Fibroblast of skin of back (primary cell): ENCODE measurements around the gene OCA2.

Experiments used
- DNase-seq: peaks from one replicate; pipeline ENCODE4 v3.0.0-alpha.2; 2013

OCA2 gene

GRCh38 chr15:27935328-27935727 is 163.8 kb downstream of the OCA2 start:
- DNase-seq, result no peak

- no peak for DNase-seq
These were observed 164.3 kb downstream of the OCA2 start for GRCh38 chr15:27934782-27935181.

GRCh38 chr15:27933562-27933961 is 165.6 kb downstream of the OCA2 start:
- DNase-seq, result no peak

GRCh38 chr15:27932600-27932999 is 166.5 kb downstream of the OCA2 start:
- DNase-seq, result no peak

GRCh38 chr15:27928386-27928785 is 170.7 kb downstream of the OCA2 start:
- DNase-seq, result no peak

- DNase-seq, result no peak
These were observed 186.8 kb downstream of the OCA2 start for GRCh38 chr15:27912283-27912682.

GRCh38 chr15:27906802-27907201 is 192.3 kb downstream of the OCA2 start:
- DNase-seq, result no peak

- DNase-seq, result no peak
These were observed 195.7 kb downstream of the OCA2 start for GRCh38 chr15:27903405-27903804.

GRCh38 chr15:27902680-27903385 is 196.3 kb downstream of the OCA2 start:
- DNase-seq, result no peak

GRCh38 chr15:27899583-27900285 is 199.4 kb downstream of the OCA2 start:
- DNase-seq, result no peak

- DNase-seq, result no peak
These were observed 201.6 kb downstream of the OCA2 start for GRCh38 chr15:27897481-27897880.

GRCh38 chr15:27894645-27895044 is 204.5 kb downstream of the OCA2 start:
- no peak for DNase-seq

GRCh38 chr15:27889258-27889657 is 209.9 kb downstream of the OCA2 start:
- no peak for DNase-seq

GRCh38 chr15:27885201-27885600 is 213.9 kb downstream of the OCA2 start:
- no peak for DNase-seq

- no peak for DNase-seq
These were observed 214.4 kb downstream of the OCA2 start for GRCh38 chr15:27884726-27885125.

- no peak for DNase-seq
These were observed 220.3 kb downstream of the OCA2 start for GRCh38 chr15:27878841-27879240.

GRCh38 chr15:27873828-27874227 is 225.3 kb downstream of the OCA2 start:
- no peak for DNase-seq

- no peak for DNase-seq
These were observed 226.1 kb downstream of the OCA2 start for GRCh38 chr15:27873039-27873438.

GRCh38 chr15:27872355-27872754 is 226.8 kb downstream of the OCA2 start:
- DNase-seq, result no peak

- no peak for DNase-seq
These were observed 227.2 kb downstream of the OCA2 start for GRCh38 chr15:27871902-27872260.

GRCh38 chr15:27871078-27871901 is 227.8 kb downstream of the OCA2 start:
- no peak for DNase-seq

GRCh38 chr15:27870320-27870719 is 228.8 kb downstream of the OCA2 start:
- no peak for DNase-seq

- no peak for DNase-seq
These were observed 229.3 kb downstream of the OCA2 start for GRCh38 chr15:27869697-27870281.
